ENCODE results near the gene EIF4A3. TPM values are rescaled to one million over a fixed set of nuclear protein-coding genes. Genes with fewer than 3 reads are reported as not detected.
A peak's percentile ranks its signal among the peaks of the same experiment; 100 is the strongest.

Gene EIF4A3
- total and polyA plus RNA-seq, 2 experiments from 2014 or later, result 81.7 to 107 TPM

DNA sequence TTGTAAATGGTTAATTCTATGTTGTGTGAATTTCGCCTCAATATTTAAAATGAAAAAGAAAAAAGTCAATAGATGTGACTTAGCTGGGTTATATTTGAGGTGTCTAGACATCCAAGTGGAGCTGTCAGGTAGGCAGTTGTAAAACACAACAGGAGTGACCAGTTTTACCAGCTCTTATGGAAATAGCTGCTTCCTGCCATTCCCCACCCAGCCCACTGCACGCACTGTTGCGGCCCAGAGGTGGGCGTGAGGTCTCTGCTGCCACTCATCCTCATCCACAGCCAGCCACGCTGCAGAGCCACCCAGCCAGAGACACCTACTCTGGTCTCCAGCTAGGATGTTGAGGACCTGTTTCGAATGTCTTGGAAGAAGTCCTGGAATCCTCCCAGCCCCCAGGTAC, 19.5 kb upstream of the EIF4A3 start:
- Histone ChIP-seq H3K27me3 (no peaks in the 10 kb centered on the region), H3K27ac (no peak overlapping the region), H3K4me2 (no peak overlapping the region), H3K9me3 (ENCODE audit: low read depth) (no peaks in the 10 kb centered on the region), H3K9me2 (replicated peaks; ENCODE audit: insufficient read depth) (no peaks in the 10 kb centered on the region), H3K79me2 (no peaks in the 10 kb centered on the region), H2AFZ (no peak overlapping the region), H3K36me3 (replicated peaks; ENCODE audit: insufficient read depth, low read depth) (no peaks in the 10 kb centered on the region), H3K4me3 (no peak overlapping the region), H3K4me1 (ENCODE audit: insufficient read depth) (no peaks in the 10 kb centered on the region), H4K20me1 (ENCODE audit: insufficient read depth, poor library complexity, severe bottlenecking) (no peaks in the 10 kb centered on the region)
- 69% methylated on average over 6 of the region's 6 CpGs for whole genome bisulfite sequencing (ENCODE audit: low lambda C conversion rate, missing lambda C conversion rate)
- TF ChIP-seq EZH2phosphoT487 (IDR thresholded peaks at IDR 0.05; ENCODE audit: low read depth, severe bottlenecking, unreplicated experiment) (no peak), EZH2 (IDR thresholded peaks at IDR 0.05; ENCODE audit: borderline replicate concordance) (no peak)
- TF ChIP-seq, protein P1, sequence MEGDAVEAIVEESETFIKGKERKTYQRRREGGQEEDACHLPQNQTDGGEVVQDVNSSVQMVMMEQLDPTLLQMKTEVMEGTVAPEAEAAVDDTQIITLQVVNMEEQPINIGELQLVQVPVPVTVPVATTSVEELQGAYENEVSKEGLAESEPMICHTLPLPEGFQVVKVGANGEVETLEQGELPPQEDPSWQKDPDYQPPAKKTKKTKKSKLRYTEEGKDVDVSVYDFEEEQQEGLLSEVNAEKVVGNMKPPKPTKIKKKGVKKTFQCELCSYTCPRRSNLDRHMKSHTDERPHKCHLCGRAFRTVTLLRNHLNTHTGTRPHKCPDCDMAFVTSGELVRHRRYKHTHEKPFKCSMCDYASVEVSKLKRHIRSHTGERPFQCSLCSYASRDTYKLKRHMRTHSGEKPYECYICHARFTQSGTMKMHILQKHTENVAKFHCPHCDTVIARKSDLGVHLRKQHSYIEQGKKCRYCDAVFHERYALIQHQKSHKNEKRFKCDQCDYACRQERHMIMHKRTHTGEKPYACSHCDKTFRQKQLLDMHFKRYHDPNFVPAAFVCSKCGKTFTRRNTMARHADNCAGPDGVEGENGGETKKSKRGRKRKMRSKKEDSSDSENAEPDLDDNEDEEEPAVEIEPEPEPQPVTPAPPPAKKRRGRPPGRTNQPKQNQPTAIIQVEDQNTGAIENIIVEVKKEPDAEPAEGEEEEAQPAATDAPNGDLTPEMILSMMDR (IDR thresholded peaks at IDR 0.05; ENCODE audit: poor library complexity), result no peak
- DNase-seq (ENCODE audit: low spot score), result peak; percentile 35

DNA sequence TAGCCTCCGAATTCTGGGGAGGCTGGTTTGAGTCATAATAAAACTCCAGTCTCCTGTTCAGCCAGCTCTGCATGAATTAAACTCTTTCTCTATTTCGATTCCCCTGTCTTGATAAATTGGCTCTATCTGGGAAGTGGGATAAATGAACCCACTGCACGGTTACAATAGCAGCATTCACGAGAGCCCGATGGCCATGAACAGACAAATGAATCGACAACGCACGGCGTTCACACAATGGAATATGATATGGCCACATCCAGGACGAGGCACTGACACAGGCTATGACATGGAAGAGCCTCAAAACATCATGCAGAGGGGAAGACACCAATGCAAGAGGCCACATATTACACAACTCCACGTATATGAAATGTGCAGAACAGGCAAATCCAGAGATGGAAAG, 17.3 kb upstream of the EIF4A3 start:
- 85% methylated on average over 11 of the region's 11 CpGs for WGBS (ENCODE audit: low lambda C conversion rate, missing lambda C conversion rate)
- Histone ChIP-seq H3K4me2 (no peak overlapping the region), H3K36me3 (replicated peaks; ENCODE audit: insufficient read depth, low read depth) (no peaks in the 10 kb centered on the region), H3K4me3 (no peak overlapping the region), H3K9me3 (ENCODE audit: low read depth) (no peaks in the 10 kb centered on the region), H3K9me2 (replicated peaks; ENCODE audit: insufficient read depth) (no peaks in the 10 kb centered on the region), H2AFZ (no peak overlapping the region), H3K79me2 (no peaks in the 10 kb centered on the region), H3K27me3 (peaks cover 2% of the 10 kb centered on the region), H3K4me1 (ENCODE audit: insufficient read depth) (no peaks in the 10 kb centered on the region), H3K27ac (no peak overlapping the region), H4K20me1 (ENCODE audit: insufficient read depth, poor library complexity, severe bottlenecking) (no peaks in the 10 kb centered on the region)
- DNase-seq (ENCODE audit: low spot score), result no peak
- TF ChIP-seq, protein P1 (IDR thresholded peaks at IDR 0.05; ENCODE audit: poor library complexity), result no peak
- TF ChIP-seq EZH2 (IDR thresholded peaks at IDR 0.05; ENCODE audit: borderline replicate concordance) (no peak), EZH2phosphoT487 (IDR thresholded peaks at IDR 0.05; ENCODE audit: low read depth, severe bottlenecking, unreplicated experiment) (no peak)

DNA sequence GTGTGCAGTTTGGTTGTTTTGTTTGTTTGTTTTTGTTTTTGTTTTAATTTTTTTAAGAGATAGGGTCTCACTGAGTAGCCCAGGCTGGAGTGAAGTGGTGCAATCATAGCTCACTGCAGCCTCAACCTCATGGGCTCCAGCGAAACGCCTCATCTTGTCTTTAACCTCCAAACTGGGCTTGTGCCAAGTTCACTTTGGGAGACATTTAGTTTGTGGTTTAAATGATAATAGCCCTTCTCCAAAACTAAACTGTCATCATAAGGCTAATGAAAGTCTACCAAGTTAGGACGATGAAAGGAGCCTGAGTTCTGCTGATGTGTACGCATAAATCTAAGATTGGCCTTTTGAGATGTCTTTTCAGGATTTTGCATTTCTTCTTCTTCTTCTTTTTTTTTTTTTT, 16.4 kb upstream of the EIF4A3 start:
- no peaks in the 10 kb centered on the region for H3K4me1 ChIP-seq (ENCODE audit: insufficient read depth)
- no peak overlapping the region for H3K27ac ChIP-seq
- peaks cover 2% of the 10 kb centered on the region for H3K27me3 ChIP-seq
- no peaks in the 10 kb centered on the region for H3K9me2 ChIP-seq (replicated peaks; ENCODE audit: insufficient read depth)
- no peaks in the 10 kb centered on the region for H3K79me2 ChIP-seq
- 89% methylated on average over 4 of the region's 4 CpGs for WGBS (ENCODE audit: low lambda C conversion rate, missing lambda C conversion rate)
- no peak for DNase-seq (ENCODE audit: low spot score)
- no peak overlapping the region for H2AFZ ChIP-seq
- no peaks in the 10 kb centered on the region for H3K36me3 ChIP-seq (replicated peaks; ENCODE audit: insufficient read depth, low read depth)
- no peak overlapping the region for H3K4me2 ChIP-seq
- no peak overlapping the region for H3K4me3 ChIP-seq
- H4K20me1 ChIP-seq (ENCODE audit: insufficient read depth, poor library complexity, severe bottlenecking), result no peaks in the 10 kb centered on the region
- H3K9me3 ChIP-seq (ENCODE audit: low read depth), result no peaks in the 10 kb centered on the region
- TF ChIP-seq, protein P1 (IDR thresholded peaks at IDR 0.05; ENCODE audit: poor library complexity), result no peak
- TF ChIP-seq EZH2phosphoT487 (IDR thresholded peaks at IDR 0.05; ENCODE audit: low read depth, severe bottlenecking, unreplicated experiment) (no peak), EZH2 (IDR thresholded peaks at IDR 0.05; ENCODE audit: borderline replicate concordance) (no peak)

DNA sequence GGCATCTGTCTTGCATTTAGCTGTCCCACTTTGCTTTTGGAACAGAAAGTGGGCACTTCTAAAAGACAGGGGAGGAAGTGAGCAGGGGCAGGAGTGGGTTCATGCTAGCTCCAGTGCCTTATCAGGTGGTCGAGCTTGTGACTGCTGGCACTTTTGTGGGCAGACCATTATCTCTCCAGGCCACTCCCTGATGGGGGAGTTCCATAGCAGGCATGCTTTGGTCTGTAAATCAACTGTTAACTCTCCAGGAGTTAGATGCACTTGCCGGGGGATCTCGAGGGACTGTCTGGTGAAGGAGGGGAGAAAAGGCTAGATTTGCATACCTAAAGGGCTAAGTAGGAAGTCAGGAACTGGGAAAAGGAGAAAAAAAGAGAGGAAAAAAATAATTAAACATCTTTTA, 13.6 kb upstream of the EIF4A3 start:
- no peak for DNase-seq (ENCODE audit: low spot score)
- H3K27me3 ChIP-seq, result peaks cover 2% of the 10 kb centered on the region
- H3K36me3 ChIP-seq (replicated peaks; ENCODE audit: insufficient read depth, low read depth), result no peaks in the 10 kb centered on the region
- H3K4me3 ChIP-seq, result no peak overlapping the region
- no peaks in the 10 kb centered on the region for H3K79me2 ChIP-seq
- no peak overlapping the region for H3K4me2 ChIP-seq
- TF ChIP-seq, protein P1 (IDR thresholded peaks at IDR 0.05; ENCODE audit: poor library complexity), result no peak
- TF ChIP-seq EZH2phosphoT487 (IDR thresholded peaks at IDR 0.05; ENCODE audit: low read depth, severe bottlenecking, unreplicated experiment) (no peak), EZH2 (IDR thresholded peaks at IDR 0.05; ENCODE audit: borderline replicate concordance) (no peak)
- H2AFZ ChIP-seq, result no peak overlapping the region
- no peak overlapping the region for H3K27ac ChIP-seq
- H3K9me3 ChIP-seq (ENCODE audit: low read depth), result no peaks in the 10 kb centered on the region
- no peaks in the 10 kb centered on the region for H3K9me2 ChIP-seq (replicated peaks; ENCODE audit: insufficient read depth)
- no peaks in the 10 kb centered on the region for H3K4me1 ChIP-seq (ENCODE audit: insufficient read depth)
- H4K20me1 ChIP-seq (ENCODE audit: insufficient read depth, poor library complexity, severe bottlenecking), result no peaks in the 10 kb centered on the region
- 26% methylated on average over 3 of the region's 3 CpGs for WGBS (ENCODE audit: low lambda C conversion rate, missing lambda C conversion rate)

Measured in hepatocyte (in vitro differentiated cells).